Non-pigmented ciliary epithelial cell (primary cell): ENCODE results near the gene STPG1.

ENCODE experiments used
- DNase-seq: peaks from one replicate; pipeline ENCODE4 v3.0.0-alpha.2; 2010; ENCODE audit warnings: low read depth

STPG1 gene

GRCh38 chr1:24426744-24427544 is 13.4 kb upstream of the STPG1 start:
- no peak for DNase-seq

- DNase-seq, result no peak
Observed at GRCh38 chr1:24425922-24426321, 12.3 kb upstream of the STPG1 start.

GRCh38 chr1:24425441-24425840 is 11.9 kb upstream of the STPG1 start:
- no peak for DNase-seq

- DNase-seq, result no peak
Observed at GRCh38 chr1:24424990-24425389, 11.4 kb upstream of the STPG1 start.

GRCh38 chr1:24424207-24424606 is 10.6 kb upstream of the STPG1 start:
- DNase-seq, result no peak

GRCh38 chr1:24421502-24421901 is 7.9 kb upstream of the STPG1 start:
- no peak for DNase-seq

- no peak for DNase-seq
Observed at GRCh38 chr1:24420547-24420946, 7.0 kb upstream of the STPG1 start.

- no peak for DNase-seq
Observed at GRCh38 chr1:24418898-24419628, 5.5 kb upstream of the STPG1 start.

GRCh38 chr1:24417681-24418080 is 4.1 kb upstream of the STPG1 start:
- DNase-seq, result no peak

GRCh38 chr1:24416666-24417391 is 3.2 kb upstream of the STPG1 start:
- DNase-seq, result peak; percentile 98

GRCh38 chr1:24415910-24416665 is 2.5 kb upstream of the STPG1 start:
- DNase-seq, result no peak

- DNase-seq, result peak; percentile 98
Observed at GRCh38 chr1:24415334-24415909, 1.8 kb upstream of the STPG1 start, which contains the start of gene NIPAL3. TSS of gene NIPAL3 (plus strand) at chr1:24415802. CDS start at chr1:24419548, 3,746 bp downstream.

- no peak for DNase-seq
Observed at GRCh38 chr1:24414775-24415333, 1.3 kb upstream of the STPG1 start.

- no peak for DNase-seq
Observed at GRCh38 chr1:24412408-24412807, 1.2 kb downstream of the STPG1 start.

- no peak for DNase-seq
Observed at GRCh38 chr1:24411963-24412362, 1.6 kb downstream of the STPG1 start.

GRCh38 chr1:24410750-24411149 is 2.8 kb downstream of the STPG1 start:
- DNase-seq, result no peak

GRCh38 chr1:24409535-24409934 is 4.0 kb downstream of the STPG1 start:
- DNase-seq, result peak; percentile 77

GRCh38 chr1:24406788-24407187 is 6.8 kb downstream of the STPG1 start:
- no peak for DNase-seq

GRCh38 chr1:24403806-24404205 is 9.8 kb downstream of the STPG1 start:
- no peak for DNase-seq

GRCh38 chr1:24400065-24400464 is 13.5 kb downstream of the STPG1 start:
- DNase-seq, result no peak

- no peak for DNase-seq
Observed at GRCh38 chr1:24393892-24394291, 19.7 kb downstream of the STPG1 start.
